ENCODE results near the gene BET1L.

- TF ChIP-seq SIN3A (IDR thresholded peaks at IDR 0.05; ENCODE audit: borderline replicate concordance, insufficient read depth, low read length) (no peak), TAF1 (IDR thresholded peaks at IDR 0.05; ENCODE audit: borderline replicate concordance, insufficient read depth, low read length) (no peak), REST (IDR thresholded peaks at IDR 0.05; ENCODE audit: insufficient read depth in 1 of 2, low read depth in 2 of 2, low read length in 2 of 2) (no peak), POLR2AphosphoS5 (IDR thresholded peaks at IDR 0.05; ENCODE audit: low read depth, low read length) (no peak)
Observed at GRCh38 chr11:224424-224823, 17.2 kb upstream of the BET1L start.

Measured in PFSK-1 (cell line).